Measurements from ENCODE around the gene CCL5. TPM values are rescaled to one million over a fixed set of nuclear protein-coding genes. Genes with fewer than 3 reads are reported as not detected.

The CCL5 gene
- total RNA-seq, 2 donors from 2014 or later: 3.6 to 4.4 TPM

DNA sequence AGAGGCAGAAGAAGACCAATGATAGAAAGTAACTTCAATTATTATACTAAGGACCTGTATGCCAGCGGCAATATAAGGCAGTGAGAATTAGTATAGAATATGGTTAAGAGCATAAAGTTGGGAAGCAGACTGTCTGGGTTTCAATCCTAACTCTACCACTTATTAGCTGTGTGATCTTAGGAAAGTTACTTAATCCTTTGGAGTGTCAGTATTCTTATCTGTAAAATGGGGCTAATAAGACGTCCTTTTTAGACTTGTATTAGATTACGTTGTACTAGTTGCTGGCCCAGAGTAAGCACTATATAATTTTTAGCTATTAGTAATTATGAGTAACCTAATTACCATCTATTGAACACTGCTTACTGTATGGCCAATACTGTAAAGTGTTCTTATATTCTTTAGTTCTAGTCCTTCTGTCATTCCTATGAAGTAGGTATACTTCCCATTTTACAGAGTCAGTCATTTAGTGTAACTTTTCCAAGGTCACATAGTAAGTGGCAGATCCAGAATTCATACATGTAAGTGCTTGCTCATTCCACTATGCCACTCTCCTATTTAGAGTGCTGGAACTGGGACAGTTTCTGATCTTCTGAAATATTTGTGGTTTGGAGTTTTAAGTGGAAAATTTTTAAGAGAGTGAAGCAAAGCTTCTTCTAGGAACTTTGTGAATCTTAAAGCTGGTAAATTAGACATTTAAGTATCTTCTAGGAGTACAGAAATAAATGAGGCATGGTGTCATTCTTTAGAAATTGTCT is 33.9 kb downstream of the CCL5 start:
- H3K4me1 ChIP-seq: no peaks in the 10 kb centered on the region
- TF ChIP-seq, protein P1, sequence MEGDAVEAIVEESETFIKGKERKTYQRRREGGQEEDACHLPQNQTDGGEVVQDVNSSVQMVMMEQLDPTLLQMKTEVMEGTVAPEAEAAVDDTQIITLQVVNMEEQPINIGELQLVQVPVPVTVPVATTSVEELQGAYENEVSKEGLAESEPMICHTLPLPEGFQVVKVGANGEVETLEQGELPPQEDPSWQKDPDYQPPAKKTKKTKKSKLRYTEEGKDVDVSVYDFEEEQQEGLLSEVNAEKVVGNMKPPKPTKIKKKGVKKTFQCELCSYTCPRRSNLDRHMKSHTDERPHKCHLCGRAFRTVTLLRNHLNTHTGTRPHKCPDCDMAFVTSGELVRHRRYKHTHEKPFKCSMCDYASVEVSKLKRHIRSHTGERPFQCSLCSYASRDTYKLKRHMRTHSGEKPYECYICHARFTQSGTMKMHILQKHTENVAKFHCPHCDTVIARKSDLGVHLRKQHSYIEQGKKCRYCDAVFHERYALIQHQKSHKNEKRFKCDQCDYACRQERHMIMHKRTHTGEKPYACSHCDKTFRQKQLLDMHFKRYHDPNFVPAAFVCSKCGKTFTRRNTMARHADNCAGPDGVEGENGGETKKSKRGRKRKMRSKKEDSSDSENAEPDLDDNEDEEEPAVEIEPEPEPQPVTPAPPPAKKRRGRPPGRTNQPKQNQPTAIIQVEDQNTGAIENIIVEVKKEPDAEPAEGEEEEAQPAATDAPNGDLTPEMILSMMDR (IDR thresholded peaks at IDR 0.05): no peak
- H3K27ac ChIP-seq: no peak overlapping the region
- H3K36me3 ChIP-seq: peaks cover 22% of the 10 kb centered on the region
- DNase-seq: no peak
- H3K9ac ChIP-seq (ENCODE audit: low read depth in 2 of 2, low read length in 2 of 2): no peak overlapping the region
- no peaks in the 10 kb centered on the region for H3K27me3 ChIP-seq
- intact Hi-C loops (cut with DNase I): no loop called here
- H3K4me3 ChIP-seq: no peak overlapping the region
- H3K9me3 ChIP-seq: no peaks in the 10 kb centered on the region

DNA sequence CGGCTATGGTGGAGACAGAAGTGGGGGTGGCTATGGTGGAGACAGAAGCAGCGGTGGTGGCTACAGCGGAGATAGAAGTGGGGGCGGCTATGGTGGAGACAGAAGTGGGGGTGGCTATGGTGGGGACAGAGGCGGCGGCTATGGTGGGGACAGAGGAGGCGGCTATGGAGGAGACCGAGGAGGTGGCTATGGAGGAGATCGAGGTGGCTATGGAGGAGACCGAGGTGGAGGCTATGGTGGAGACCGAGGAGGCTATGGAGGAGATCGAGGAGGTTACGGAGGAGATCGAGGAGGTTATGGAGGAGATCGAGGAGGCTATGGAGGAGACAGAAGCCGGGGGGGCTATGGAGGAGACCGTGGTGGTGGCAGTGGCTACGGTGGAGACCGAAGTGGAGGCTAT is 35.6 kb downstream of the CCL5 start:
- H3K9me3 ChIP-seq: no peaks in the 10 kb centered on the region
- no peaks in the 10 kb centered on the region for H3K27me3 ChIP-seq
- H3K4me3 ChIP-seq: no peak overlapping the region
- TF ChIP-seq, protein P1 (IDR thresholded peaks at IDR 0.05): no peak
- DNase-seq: no peak
- intact Hi-C loops (cut with DNase I): no loop called here
- H3K4me1 ChIP-seq: no peaks in the 10 kb centered on the region
- no peak overlapping the region for H3K9ac ChIP-seq (ENCODE audit: low read depth in 2 of 2, low read length in 2 of 2)
- no peak overlapping the region for H3K27ac ChIP-seq
- H3K36me3 ChIP-seq: peaks cover 22% of the 10 kb centered on the region

GRCh38 chr17:35843698-35844097 is 36.5 kb downstream of the CCL5 start:
- no peaks in the 10 kb centered on the region for H3K27me3 ChIP-seq
- no peak overlapping the region for H3K27ac ChIP-seq
- H3K9ac ChIP-seq (ENCODE audit: low read depth in 2 of 2, low read length in 2 of 2): no peak overlapping the region
- DNase-seq: no peak
- H3K4me1 ChIP-seq: no peaks in the 10 kb centered on the region
- intact Hi-C loops (cut with DNase I): no loop called here
- H3K36me3 ChIP-seq: peaks cover 22% of the 10 kb centered on the region
- H3K9me3 ChIP-seq: no peaks in the 10 kb centered on the region
- TF ChIP-seq, protein P1 (IDR thresholded peaks at IDR 0.05): no peak
- no peak overlapping the region for H3K4me3 ChIP-seq

- H3K9me3 ChIP-seq: no peaks in the 10 kb centered on the region
- peaks cover 30% of the 10 kb centered on the region for H3K36me3 ChIP-seq
- no peaks in the 10 kb centered on the region for H3K4me1 ChIP-seq
- no peak overlapping the region for H3K4me3 ChIP-seq
- no peak for DNase-seq
- TF ChIP-seq, protein P1 (IDR thresholded peaks at IDR 0.05): no peak
- no peaks in the 10 kb centered on the region for H3K27me3 ChIP-seq
- H3K27ac ChIP-seq: no peak overlapping the region
- intact Hi-C loops (cut with DNase I): no loop called here
- no peak overlapping the region for H3K9ac ChIP-seq (ENCODE audit: low read depth in 2 of 2, low read length in 2 of 2)
Measured at GRCh38 chr17:35842239-35842638, 37.9 kb downstream of the CCL5 start.

DNA sequence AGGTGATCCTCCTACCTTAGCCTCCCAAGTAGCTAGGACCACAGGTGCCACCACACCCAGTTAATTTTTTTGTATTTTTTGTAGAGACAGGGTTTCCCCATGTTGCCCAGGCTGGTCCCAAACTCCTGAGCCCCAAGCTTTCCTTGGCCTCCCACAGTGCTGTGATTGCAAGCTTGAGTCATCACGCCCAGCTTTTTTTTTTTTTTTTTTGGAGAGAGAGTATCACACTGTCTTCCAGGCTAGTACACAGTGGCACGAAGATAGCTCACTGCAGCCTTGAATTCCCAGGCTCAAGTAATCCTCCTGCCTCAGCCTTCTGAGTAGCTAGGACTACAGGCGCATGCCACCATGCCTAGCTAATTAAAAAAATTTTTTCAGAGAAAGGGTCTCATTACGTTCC is 38.7 kb downstream of the CCL5 start:
- TF ChIP-seq, protein P1 (IDR thresholded peaks at IDR 0.05): no peak
- Histone ChIP-seq H3K4me1 (no peaks in the 10 kb centered on the region), H3K4me3 (no peak overlapping the region), H3K9me3 (no peaks in the 10 kb centered on the region), H3K27me3 (no peaks in the 10 kb centered on the region), H3K9ac (ENCODE audit: low read depth in 2 of 2, low read length in 2 of 2) (no peak overlapping the region), H3K36me3 (peaks cover 30% of the 10 kb centered on the region), H3K27ac (no peak overlapping the region)
- no peak for DNase-seq
- intact Hi-C loops (cut with DNase I): no loop called here
